LoVo (cell line): ENCODE measurements around the gene LY6G5B.

Experiments
- DNase-seq: peaks from one replicate; pipeline ENCODE4 v3.0.0-alpha.2; 2016; ENCODE audit warnings: low spot score

The LY6G5B gene

GRCh38 chr6:31715022-31715958, 45.5 kb downstream of the LY6G5B start, which contains the start of gene LY6G6D:
LY6G6D (plus strand) TSS chr6:31715348; CDS start chr6:31715356, 8 bp downstream.
- DNase-seq, result no peak

GRCh38 chr6:31717499-31718222, 47.9 kb downstream of the LY6G5B start:
- no peak for DNase-seq

GRCh38 chr6:31718265-31718664, 48.5 kb downstream of the LY6G5B start:
- DNase-seq, result peak; percentile 78

GRCh38 chr6:31719001-31719400, 49.2 kb downstream of the LY6G5B start:
- no peak for DNase-seq

- no peak for DNase-seq
Observed at GRCh38 chr6:31720196-31720770, 50.5 kb downstream of the LY6G5B start.

- DNase-seq, result no peak
Observed at GRCh38 chr6:31721351-31722020, 51.7 kb downstream of the LY6G5B start, which contains the start of gene LY6G6C. LY6G6C (minus strand) TSS chr6:31721746; CDS start chr6:31721679, 67 bp downstream.

GRCh38 chr6:31722173-31722572, 52.4 kb downstream of the LY6G5B start:
- DNase-seq, result no peak
